Chondrocyte (in vitro differentiated cells): ENCODE measurements around the gene CSK. TPM values are rescaled to one million over a fixed set of nuclear protein-coding genes. Genes with fewer than 3 reads are reported as not detected.

Experiments used
- DNase-seq: peaks from one replicate; pipeline ENCODE4 v3.0.0; 2021; ENCODE audit warnings: mixed read lengths, low spot score
- H3K27ac Mint-ChIP-seq: one replicate; pipeline ENCODE4 v1.8.0; 2021; ENCODE audit warnings: mild to moderate bottlenecking, moderate library complexity, mixed read lengths; ENCODE audit not compliant: unreplicated experiment
- H3K27me3 Mint-ChIP-seq: 2 replicates; pipeline ENCODE4 v1.8.0; 2021; ENCODE audit warnings: low read depth, mixed read lengths
- H3K36me3 Mint-ChIP-seq: 2 replicates; pipeline ENCODE4 v1.8.0; 2021; ENCODE audit warnings: low read depth, mixed read lengths
- H3K4me1 Mint-ChIP-seq: 2 replicates; pipeline ENCODE4 v1.8.0; 2021; ENCODE audit warnings: low read depth, mild to moderate bottlenecking, mixed read lengths
- H3K4me3 Mint-ChIP-seq: one replicate; pipeline ENCODE4 v1.8.0; 2021; ENCODE audit warnings: mild to moderate bottlenecking, moderate library complexity, mixed read lengths; ENCODE audit not compliant: unreplicated experiment
- H3K9me3 Mint-ChIP-seq: 2 replicates; pipeline ENCODE4 v1.8.0; 2021; ENCODE audit warnings: low read depth, mixed read lengths
- total RNA-seq: library from RNA; stranded (reverse); gene quantifications from 3 replicates; pipeline ENCODE4 v1.2.1, GENCODE V29; 2021
- TF ChIP-seq, protein P1 (sequence below): fragments of 200-600 bp; sonication (generic); IDR thresholded peaks from 2 replicates; pipeline ENCODE4 v1.5.0; 2021; ENCODE audit warnings: antibody characterized with exemption, mild to moderate bottlenecking, moderate library complexity

Gene CSK
- total RNA-seq, 1 donor from 2014 or later: 39.9 TPM

GRCh38 chr15:74824976-74825375 lies 43.1 kb downstream of the CSK start:
- Mint-ChIP-seq H3K4me1 (no peaks in the 10 kb centered on the region), H3K9me3 (no peaks in the 10 kb centered on the region), H3K27ac (no peak overlapping the region), H3K27me3 (peaks cover 24% of the 10 kb centered on the region), H3K4me3 (no peak overlapping the region), H3K36me3 (no peaks in the 10 kb centered on the region)
- TF ChIP-seq, protein P1, sequence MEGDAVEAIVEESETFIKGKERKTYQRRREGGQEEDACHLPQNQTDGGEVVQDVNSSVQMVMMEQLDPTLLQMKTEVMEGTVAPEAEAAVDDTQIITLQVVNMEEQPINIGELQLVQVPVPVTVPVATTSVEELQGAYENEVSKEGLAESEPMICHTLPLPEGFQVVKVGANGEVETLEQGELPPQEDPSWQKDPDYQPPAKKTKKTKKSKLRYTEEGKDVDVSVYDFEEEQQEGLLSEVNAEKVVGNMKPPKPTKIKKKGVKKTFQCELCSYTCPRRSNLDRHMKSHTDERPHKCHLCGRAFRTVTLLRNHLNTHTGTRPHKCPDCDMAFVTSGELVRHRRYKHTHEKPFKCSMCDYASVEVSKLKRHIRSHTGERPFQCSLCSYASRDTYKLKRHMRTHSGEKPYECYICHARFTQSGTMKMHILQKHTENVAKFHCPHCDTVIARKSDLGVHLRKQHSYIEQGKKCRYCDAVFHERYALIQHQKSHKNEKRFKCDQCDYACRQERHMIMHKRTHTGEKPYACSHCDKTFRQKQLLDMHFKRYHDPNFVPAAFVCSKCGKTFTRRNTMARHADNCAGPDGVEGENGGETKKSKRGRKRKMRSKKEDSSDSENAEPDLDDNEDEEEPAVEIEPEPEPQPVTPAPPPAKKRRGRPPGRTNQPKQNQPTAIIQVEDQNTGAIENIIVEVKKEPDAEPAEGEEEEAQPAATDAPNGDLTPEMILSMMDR: no peak
- DNase-seq: no peak

- Mint-ChIP-seq H3K27me3 (peaks cover 24% of the 10 kb centered on the region), H3K36me3 (no peaks in the 10 kb centered on the region), H3K27ac (no peak overlapping the region), H3K4me3 (no peak overlapping the region), H3K9me3 (no peaks in the 10 kb centered on the region), H3K4me1 (no peaks in the 10 kb centered on the region)
- TF ChIP-seq, protein P1: no peak
- DNase-seq: no peak
These were observed 44.0 kb downstream of the CSK start for GRCh38 chr15:74825866-74826265.

DNA sequence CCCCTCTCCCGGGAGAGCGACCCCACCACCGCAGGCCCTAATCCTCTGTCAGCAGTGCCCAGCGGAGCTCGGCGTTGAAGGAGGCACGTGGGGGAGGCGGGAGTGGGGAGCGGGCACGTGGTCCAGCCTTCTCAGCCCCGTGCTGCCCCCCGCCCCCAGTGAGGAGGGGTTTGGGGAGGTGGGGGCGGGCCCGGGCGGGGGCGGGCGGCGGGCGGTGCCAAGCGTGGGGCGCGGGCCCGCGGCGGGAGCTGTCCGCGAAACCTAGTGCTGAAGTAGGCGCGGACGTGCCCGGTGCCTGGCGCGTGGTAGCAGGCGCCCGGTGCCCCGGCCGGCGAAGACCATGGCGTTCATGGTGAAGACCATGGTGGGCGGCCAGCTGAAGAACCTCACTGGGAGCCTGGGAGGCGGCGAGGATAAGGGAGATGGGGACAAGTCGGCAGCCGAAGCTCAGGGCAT lies 44.5 kb downstream of the CSK start, which contains the start of gene CPLX3:
CPLX3 (plus strand) TSS at position 264 of the 456 bp plus-strand sequence; CDS start at position 341, 77 bp downstream.
- Mint-ChIP-seq H3K27ac (no peak within 1 kb of the TSS), H3K4me3 (no peak within 1 kb of the TSS), H3K4me1 (no peaks in the 10 kb centered on the region), H3K36me3 (no peaks in the 10 kb centered on the region), H3K9me3 (no peaks in the 10 kb centered on the region), H3K27me3 (peaks cover 24% of the 10 kb centered on the region)
- no peak for DNase-seq
- TF ChIP-seq, protein P1: no peak

DNA sequence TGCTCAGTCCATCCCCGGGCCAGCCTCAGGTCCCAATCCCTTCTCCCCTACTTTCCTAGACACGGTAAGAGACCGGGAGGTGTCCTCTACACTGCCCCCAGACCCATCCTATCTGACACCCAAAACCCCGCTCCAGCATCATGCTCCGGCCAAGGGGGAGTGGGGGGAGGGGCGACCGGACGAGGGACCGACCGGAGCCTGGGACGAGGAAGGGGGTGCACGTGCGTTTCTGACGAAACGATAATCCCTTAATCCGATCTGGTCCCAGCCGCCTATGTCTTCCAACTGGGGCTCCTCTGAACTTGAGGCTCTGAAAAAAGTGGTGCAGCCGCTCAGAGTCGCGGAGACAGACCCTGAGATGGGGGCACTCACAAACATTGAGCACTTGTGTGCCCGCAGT lies 45.0 kb downstream of the CSK start:
- Mint-ChIP-seq H3K4me1 (no peaks in the 10 kb centered on the region), H3K9me3 (no peaks in the 10 kb centered on the region), H3K36me3 (no peaks in the 10 kb centered on the region), H3K4me3 (no peak overlapping the region), H3K27ac (no peak overlapping the region), H3K27me3 (peaks cover 24% of the 10 kb centered on the region)
- TF ChIP-seq, protein P1: no peak
- no peak for DNase-seq

DNA sequence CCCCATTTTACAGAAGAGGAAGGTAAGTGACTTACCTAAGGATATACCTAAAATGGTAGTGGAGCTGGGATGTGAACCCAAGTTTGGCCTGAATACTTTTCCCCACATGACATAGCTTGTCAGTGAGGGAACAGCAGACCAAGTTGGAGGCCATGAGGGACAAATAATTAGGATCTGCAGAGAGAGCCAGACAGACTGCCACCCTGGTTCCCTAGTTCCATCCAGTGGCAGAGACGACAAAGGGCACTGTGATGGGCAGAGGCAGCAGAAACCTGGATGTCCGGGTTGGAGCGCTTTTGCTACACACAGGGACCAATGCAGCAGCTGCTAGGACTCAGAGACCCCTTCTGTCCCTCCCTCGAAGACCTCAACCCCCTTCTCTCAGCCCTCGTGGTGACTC lies 45.7 kb downstream of the CSK start:
- no peak overlapping the region for H3K27ac Mint-ChIP-seq
- H3K4me3 Mint-ChIP-seq: no peak overlapping the region
- no peaks in the 10 kb centered on the region for H3K36me3 Mint-ChIP-seq
- TF ChIP-seq, protein P1: no peak
- no peak for DNase-seq
- H3K27me3 Mint-ChIP-seq: peaks cover 24% of the 10 kb centered on the region
- no peaks in the 10 kb centered on the region for H3K4me1 Mint-ChIP-seq
- no peaks in the 10 kb centered on the region for H3K9me3 Mint-ChIP-seq
